Dedifferentiated amniotic fluid mesenchymal stem cell (primary cell): ENCODE results near the gene CEACAM20.
A peak's percentile ranks its signal among the peaks of the same experiment; 100 is the strongest.
"Not testable (repeated sequence)": the region's sequence is repeated elsewhere in the genome, so short reads cannot be mapped to it uniquely, and the experiment has no call there.

Experiments
- DNase-seq: peaks from one replicate; pipeline ENCODE4 v3.0.0-alpha.2; 2016; ENCODE audit errors: extremely low spot score

The CEACAM20 gene

DNA sequence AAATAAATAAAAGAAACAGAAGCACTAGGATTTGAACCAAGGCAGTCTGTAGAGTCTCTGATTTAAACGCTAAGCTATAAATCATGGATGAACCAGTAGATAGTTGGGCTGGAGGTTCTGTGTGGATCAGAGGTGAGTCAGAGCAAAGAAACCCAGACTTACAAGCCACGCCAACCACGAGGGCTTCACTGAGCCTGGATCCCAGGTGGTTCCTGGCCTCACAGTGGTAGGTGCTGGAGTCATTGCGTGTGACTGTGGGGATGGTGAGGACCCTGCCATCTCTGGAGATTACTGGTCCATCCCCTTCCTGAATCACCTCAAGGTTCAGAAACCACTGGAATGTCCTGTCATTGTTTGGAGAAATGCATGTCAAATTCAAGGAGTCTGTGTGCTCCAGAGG is 19.3 kb upstream of the CEACAM20 start:
- no peak for DNase-seq

DNA sequence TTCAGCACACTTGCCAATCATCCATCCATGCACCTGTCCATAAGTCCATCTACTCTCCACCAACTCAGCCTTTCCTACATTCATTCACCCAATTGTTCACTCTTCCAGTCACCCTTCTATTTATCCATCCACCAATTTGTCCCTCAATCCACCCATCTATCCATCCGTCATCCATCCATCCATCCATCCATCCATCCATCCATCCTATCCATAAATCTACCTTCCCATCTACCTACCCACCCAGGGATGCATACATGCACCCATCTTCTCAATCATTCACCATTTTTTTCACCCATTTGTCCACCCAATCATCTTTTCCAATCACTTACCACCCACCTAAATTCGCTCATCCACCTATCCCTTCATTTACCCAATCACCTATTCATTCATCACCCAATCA is 14.6 kb upstream of the CEACAM20 start:
- DNase-seq: no peak

DNA sequence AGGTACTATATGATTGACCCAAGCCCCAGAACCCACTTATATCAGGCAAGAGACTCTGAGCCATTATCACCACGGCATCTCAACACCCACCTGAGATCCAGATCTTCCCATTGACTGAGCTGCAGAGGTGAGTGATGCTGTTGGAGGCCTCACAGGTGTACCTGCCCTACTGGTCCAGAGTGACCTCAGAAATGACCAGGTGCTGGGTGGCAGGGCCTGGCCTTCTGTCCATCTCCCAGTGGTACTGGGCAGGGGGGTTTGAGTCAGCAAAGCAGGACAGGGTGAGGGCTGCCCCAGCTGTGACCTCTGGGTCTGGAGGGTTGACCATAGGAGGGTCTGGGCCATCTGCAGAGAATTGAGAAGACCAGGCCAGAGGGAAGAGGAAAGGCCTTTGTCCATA is 13.2 kb upstream of the CEACAM20 start:
- no peak for DNase-seq

DNA sequence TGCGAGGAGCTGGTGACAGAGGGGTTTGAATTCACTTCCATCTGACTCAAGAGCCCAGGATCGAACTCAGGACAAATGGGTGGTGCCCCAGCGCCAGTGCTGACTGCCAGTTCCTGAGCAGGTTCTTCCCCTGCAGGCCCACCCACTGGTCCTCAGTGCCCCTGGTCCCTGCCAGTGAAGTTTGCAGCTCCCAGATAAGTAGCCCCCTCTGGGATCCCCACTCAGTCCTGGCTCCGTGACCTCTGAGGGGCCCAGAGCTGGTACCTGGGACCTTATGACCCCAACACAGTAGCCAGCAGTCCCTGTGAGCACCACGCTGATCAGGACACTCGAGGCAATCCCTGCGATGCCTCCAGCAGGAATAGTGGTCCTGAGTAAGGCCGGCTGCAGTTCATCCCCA is 11.3 kb upstream of the CEACAM20 start:
- no peak for DNase-seq

DNA sequence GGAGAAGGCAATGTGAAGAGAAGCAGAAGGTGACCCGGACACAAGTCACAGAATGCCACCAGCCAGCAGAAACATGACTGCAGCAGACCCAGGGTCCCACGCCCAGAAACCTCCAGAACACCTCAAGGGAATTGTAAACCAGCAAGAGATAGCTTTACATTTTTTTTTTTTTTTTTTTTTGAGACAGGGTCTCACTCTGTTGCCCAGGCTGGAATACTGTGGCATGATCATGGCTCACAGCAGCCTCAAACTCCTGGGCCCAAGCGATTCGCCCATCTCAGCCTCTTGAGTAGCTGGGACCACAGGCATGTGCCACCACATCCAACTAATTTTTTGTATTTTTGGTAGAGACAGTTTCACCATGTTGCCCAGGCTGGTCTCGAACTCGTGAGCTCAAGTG is 10.5 kb upstream of the CEACAM20 start:
- DNase-seq: no peak

DNA sequence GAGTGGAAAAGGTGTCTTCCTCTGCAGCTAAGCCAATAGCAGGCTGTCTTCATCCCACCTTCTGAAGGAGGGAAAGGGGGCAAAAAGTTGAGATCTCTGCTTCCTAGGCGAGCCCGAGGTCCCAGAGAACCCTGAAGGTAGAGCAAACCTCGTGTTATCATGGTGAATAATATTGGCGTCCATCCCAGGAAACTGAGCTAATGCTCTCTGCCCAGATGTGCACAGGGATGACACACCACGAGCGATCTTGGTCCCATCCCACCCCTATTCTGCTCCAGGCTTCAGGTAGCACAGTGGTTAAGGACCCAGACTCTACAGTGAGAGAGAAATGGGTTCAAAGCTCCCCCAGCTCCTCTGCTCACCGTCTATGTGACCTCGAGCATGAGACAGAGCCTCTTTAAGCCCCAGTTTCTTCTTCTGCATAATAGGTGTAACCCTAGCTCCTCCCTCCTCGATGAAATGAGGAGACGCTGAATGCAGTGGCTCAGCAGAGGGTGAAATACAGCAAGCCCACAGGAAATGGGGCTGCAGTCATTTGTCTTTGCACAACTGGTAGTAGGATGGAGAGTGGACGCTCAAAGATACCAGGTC is 9.9 kb upstream of the CEACAM20 start:
- DNase-seq: no peak

DNA sequence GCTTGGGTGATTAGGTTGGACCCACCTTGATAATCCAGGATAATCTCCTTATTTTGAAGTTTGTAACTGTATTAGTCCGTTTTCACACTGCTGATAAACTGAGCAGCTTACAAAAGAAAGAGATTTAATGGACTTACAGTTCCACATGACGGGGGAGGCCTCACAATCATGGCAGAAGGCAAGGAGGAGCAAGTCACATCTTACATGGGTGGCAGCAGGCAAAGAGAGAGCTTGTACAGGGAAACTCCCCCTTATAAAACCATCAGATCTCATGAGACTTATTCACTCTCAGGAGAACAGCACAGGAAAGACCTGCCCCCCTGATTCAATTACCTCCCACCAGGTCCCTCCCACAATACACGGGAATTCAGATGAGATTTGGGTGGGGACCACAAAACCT is 5.9 kb upstream of the CEACAM20 start:
- not testable (repeated sequence) for DNase-seq

DNA sequence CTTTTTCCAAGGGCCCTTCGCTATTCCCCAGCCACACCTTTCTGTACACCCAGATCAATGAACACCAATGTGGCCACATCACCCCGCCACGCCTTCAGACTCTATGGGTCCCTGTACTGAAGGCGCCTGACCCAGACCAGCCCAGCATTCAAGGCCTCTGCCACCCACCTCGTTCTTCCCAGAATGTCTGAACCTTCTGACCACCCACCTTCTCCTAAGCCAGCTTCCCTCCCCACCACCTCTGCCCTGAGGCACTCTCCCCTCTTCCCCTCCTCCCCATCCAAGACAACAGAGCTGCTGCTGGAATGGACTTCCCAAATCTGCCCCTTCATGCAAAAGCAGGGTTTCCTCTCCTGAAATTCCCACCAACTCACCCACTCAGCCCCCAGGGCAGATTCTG is 3.3 kb upstream of the CEACAM20 start:
- no peak for DNase-seq

DNA sequence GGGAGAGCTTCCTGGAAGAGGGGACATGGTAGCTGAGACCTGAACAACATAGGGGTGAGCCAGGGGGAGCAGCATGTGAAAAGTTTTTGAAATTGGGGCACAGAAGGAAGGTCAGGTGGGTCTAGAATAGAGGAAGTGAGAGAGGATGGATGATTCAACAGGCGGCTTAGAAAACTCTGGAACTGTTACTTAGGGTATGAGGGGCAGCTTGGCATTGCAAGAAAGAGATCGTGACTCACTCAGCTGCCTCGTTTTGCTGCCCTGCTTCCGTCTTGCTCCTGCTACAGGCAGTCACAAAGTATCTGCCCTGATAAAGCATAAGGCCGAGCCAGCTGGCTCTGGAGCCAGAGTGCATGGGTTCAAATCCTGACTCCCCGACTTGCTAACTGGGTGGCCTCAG is 1.3 kb upstream of the CEACAM20 start:
- DNase-seq: no peak

DNA sequence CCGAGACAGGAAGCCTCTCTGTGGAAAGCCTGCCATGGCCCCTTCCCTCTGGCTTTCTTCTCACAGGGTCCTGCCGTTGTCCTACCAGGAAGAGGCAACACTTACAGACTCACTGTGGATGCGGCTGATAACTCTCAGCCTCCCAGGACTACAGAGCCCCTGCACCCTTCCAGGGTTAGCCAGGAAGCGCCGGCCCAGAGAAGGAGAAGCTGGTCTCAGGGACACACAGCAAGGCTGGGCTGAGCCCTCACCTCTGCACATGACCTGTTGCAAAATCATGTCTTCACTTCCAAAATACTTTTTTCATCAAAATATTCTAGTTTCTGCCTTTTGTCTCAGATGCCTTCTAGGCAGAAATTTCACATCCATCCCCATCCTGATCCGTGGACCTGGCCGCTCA is 1.9 kb downstream of the CEACAM20 start:
- DNase-seq: peak; percentile 5

DNA sequence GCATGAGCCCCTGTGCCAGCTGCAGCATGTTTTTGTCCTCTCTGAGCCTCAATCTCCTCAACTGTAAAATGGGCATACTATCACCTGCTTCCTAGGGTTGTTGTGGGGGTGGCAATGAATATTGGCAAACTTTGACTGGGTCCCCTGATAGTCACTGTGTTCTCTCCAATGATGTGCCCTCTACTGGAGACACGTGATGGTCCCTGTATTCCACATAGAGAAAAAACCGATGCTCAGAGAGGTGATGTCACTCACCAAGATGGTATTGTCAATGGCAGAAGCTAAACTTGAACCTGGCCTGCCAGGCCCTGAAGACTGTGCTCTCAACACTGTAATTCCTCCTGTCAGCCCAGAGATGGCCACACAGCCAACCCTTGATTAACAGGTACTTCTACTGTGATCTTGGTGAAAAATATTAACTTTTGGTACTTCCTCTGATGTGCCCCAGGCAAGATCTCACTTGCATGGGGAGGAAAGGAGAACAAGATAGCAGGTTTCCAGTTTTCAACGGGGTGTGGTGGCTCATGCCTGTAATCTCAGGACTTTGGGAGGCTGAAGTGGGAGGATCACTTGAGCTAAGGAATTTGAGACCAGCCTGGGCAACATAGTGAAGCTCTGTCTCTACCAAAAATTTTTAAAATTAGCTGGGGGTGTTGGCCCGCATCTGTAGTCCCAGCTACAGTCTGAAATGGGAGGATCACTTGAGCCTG is 3.6 kb downstream of the CEACAM20 start:
- no peak for DNase-seq

DNA sequence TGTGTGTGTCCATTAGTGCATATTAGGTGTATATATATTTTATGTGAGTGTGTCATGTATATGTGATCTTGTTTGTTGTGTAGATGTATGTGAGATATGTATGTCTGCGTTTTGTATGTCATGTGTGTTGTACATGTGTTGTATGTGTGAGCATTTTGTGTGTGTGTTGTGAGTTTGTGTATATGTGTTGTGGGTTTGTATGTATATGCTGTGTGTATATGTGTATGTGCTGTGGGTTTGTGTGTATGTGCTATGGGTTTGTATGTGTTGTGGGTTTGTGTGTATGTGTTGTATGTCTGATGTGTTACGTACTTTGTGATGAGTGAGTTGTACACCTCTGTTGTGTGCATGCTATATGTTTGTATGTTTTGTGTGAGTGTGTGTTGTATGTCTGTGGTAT is 8.1 kb downstream of the CEACAM20 start:
- no peak for DNase-seq

DNA sequence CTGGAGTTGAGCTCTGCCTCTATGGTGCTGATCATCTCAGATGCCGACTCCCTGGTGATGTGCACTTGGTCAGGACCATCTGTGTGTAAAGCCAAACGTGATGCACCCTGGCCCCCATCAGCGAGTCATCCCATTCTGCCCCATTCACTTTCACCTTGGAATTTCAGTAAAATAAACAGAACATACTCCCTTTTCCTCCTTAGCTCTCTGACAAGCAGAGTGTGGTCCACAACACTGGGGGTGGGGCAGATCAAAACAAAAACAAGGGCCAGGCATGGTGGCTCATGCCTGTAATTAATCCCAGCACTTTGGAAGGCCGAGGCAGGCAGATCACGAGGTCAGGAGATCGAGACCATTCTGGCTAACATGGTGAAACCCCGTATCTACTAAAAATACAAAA is 12.3 kb downstream of the CEACAM20 start:
- no peak for DNase-seq

DNA sequence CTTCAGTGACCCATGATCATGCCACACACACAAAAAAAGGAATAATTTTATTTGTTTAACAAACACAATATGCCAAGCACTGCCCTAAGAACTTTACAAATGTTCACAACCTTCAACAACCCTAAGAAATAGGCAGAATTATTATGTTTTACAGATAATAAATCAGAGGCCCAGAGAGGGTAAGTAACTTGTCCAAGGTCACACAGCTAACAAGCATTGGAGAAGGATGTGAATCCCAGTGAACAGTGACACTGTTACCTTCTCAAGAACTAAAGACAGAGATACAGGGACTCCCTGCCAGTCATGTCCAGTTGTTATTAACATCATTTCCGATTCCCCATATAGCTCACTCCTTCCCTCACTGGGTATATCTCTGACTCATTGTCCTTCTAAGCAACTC is 13.6 kb downstream of the CEACAM20 start:
- no peak for DNase-seq

DNA sequence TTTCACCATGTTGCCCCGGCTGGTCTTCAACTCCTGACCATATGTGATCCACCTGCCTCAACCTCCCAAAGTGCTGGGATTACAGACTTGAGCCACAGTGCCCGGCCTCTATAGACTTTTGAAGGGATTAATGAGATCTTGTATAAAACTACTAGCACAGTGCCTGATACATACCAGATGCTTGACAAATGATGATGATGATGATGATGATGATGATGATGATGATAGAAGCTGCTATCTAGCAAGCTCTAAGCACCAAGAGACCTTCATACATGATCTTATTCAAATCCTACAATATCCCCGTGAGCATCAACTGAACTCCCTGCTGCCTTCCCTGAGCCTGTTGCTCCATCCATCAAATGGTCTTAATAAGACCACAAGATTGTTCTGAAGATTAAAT is 14.4 kb downstream of the CEACAM20 start:
- no peak for DNase-seq

DNA sequence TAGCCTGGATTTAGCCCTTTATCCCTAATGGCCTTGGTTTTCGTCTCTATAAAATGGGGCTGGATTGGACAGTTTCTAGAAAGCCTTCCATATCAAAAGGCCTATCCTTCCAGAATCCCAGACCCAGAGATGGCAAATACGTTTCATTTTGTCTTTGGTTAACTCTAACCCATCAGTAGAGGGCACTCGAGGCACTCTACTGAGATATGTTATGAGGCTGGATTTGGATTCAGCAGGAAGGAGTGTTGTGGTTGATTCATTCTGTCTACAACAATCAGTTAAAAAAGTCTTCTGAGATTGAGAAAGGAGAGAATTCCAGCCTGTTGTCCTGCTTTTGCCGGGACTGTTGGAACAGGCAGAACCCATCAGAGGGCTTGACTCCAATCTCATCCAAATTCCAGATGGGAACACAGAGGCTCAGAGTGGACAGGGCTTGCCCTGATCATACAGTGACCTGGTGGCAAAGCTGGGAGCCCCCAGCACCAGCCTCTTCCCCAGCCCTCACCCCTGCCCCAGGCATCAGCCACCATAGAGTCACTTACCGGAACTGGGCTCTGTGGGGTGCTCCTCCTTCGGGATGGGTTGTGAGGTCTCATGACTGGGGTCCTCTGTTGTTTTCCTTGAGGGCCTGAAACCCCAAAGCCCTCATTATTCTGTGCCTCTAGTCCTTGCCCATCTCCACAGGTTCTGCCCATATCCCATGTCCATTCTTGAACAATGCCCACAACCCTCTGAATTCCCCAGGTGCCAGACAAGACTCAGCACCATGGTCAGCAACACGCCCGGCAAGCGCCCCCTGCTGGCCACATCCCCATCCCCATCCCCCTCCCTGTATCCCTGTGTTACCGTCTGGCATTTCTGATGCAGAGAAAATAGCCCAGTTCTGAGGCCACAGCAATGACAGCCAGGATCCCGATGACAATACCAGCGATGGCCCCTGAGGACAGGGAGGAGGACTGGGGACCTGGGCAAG is 16.9 kb downstream of the CEACAM20 start:
- no peak for DNase-seq

DNA sequence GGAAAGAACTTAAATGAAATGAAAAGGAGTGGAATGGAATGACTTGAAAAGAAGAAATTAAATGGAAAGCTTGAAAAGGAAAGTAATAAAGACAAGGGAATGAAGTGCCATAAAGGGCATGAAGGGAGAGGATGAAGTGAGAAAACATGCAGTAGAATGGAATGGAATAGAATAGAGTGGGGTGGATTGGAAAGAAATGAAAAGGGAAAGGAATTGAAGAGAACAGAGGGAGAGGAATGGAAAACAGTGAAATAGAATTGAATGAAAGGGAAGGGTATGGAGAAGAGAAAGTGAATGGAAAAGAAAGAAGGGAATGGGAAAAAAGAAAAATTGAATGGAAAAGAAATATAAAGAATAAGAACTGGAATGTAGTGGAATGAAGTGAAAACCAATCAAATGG is 20.0 kb downstream of the CEACAM20 start:
- DNase-seq: no peak

DNA sequence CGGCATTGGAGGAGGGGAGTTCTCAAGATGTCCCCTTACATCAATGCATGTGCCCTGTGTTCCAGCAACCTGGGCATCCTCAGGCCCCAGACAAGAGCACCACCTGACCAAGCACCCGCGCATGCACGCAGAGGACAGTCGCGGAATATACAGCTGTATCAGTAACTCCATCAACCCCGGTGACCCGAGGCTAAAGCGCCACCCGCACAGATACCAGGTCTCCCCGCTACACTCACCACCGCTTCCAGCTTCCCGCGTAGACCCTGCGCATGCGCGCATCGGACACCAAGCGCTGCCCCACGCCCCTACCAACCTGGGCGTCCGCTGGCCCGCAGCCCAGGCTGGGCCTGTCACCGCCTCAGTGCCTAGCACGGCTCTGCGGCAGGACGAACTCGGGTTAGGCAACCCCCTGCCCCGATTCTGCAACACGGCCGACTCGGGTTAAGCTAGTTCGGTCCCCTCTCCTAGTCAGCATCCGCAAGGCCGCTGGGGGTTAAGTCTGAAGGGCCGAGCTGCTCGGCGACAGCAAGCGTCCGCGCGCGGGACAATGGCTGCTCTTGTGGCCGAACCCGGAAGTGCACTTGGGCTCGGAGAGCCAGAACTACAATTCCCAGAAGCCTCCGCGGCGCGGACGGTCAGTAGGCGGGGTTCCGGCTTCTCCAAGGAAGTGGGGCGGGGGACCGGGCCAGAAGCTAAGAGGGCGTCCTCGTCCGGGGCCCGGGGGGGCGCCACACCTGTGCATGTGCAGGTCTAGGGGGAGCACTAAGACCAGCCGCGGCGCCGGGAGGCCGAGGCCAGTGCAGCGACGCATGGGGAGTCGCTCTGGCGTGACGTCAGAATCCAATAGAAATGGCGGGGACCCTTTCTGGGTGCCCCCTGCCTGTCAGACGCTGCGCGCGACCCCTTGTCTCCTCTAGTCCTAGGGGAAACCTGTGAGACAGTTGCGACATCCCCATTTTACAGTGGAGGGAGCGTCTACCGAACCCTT is 29.2 kb downstream of the CEACAM20 start, which contains the start of gene ZNF180:
ZNF180 (minus strand) TSS at position 561 of the 988 bp plus-strand sequence. CDS start 3,188 bp downstream, outside the sequence.
- peak; percentile 94 for DNase-seq

DNA sequence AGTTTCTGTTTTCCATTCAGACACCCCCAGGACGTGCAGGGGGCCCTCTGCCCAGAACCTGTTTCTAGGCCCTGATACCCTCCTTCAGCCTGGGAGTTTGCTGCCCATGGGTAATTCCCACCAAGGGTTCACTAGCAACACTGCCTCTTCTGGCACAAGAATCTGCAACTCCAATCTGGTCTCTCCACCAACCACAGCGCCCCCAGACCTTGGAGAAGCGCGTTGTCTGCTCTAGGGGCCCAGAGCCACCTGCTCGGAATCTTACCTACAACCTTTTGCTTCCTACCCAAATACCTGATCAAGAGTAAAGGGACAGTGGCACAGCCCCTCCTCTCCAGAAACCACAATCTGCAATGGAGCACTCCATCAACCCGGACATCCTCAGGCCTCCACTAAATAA is 29.9 kb downstream of the CEACAM20 start:
- no peak for DNase-seq

DNA sequence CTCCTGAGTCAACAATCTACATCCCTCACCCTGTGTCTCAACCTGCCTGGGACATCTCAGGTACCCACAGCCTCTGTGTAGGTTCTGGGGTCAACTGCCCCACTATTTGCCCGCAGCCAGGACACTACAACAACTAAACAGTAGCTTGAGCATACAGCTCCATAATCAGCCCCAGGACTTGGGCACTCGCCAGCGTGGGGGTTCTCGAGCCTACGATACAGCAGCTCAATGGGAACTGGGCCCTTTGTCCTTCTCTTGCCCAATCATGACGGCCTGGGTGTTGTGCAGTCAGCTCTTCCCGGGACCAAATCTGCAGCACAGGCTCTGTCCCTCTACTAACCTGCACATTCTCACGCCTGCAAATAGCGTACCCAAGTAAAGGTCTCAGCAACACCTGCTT is 30.5 kb downstream of the CEACAM20 start:
- no peak for DNase-seq

DNA sequence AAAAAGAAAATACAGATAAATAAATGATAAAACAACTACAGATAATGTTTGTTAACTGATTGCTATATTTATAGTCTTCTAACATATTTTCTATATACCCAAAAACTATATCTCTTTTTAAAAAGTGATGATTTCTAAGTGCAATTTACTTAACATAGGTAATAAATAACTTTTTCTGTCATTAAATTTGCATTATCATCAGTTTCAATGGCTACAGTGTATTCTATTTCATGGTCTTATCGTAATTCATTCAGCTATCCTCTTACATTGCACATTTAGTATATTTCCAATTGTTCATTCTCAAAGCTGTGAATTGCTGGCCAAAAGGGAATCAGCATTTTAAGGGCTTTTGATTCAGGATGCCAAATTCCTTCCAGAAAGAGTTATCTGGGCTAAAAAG is 32.8 kb downstream of the CEACAM20 start:
- DNase-seq: no peak
